T47D (cell line): ENCODE results near the gene HOXA2.

Source experiments
- DNase-seq, 2 experiments: peaks; one replicate each; pipeline versions ENCODE4 v3.0.0 to v3.0.0-alpha.2; 2011 to 2012; ENCODE audit warnings: low read depth in 1 of 2, low spot score in 1 of 2
- JUND ChIP-seq: IDR thresholded peaks from 2 replicates; pipeline ENCODE4 v1.6.1; 2012; ENCODE audit warnings: low read depth
- in situ Hi-C: cut with HindIII; loops from 2 replicates; pipeline ENCODE4 v1.10.0; 2016; ENCODE audit warnings: low sequenced_read_pairs, low pct_unique_long_range_greater_than_20kb

HOXA2 gene

GRCh38 chr7:27137640-27138315 lies 35.3 kb upstream of the HOXA2 start:
- in situ Hi-C loops: no loop called here
- TF ChIP-seq JUND: no peak
- DNase-seq: no peak

DNA sequence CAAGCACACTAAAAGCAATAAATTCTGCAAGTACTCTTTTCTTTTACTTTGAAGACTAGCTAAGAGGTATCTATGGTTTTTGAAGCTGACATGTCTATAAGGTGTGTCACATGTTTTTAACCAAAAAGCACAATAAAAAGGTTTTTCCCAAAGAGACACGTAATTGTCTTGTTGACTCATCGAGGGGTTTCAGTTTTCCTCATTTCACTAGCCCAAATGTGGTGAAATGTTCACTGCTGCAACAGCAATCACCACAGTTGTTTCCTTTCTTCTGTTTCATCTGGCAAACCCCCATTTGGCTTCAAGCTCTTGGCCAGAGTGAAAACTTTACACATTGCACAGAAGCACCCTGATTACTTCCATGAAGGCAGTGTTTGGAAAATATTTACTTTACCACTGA lies 31.9 kb upstream of the HOXA2 start:
- TF ChIP-seq JUND: no peak
- no peak for DNase-seq
- in situ Hi-C loops: no loop called here

GRCh38 chr7:27133409-27134231 lies 31.1 kb upstream of the HOXA2 start:
- no peak for TF ChIP-seq JUND
- peak in 1 of 2 experiments; percentile 58 for DNase-seq
- in situ Hi-C loops: no loop called here

- TF ChIP-seq JUND: no peak
- DNase-seq: no peak
- in situ Hi-C loops: no loop called here
These were observed 30.5 kb upstream of the HOXA2 start for GRCh38 chr7:27132978-27133377.

DNA sequence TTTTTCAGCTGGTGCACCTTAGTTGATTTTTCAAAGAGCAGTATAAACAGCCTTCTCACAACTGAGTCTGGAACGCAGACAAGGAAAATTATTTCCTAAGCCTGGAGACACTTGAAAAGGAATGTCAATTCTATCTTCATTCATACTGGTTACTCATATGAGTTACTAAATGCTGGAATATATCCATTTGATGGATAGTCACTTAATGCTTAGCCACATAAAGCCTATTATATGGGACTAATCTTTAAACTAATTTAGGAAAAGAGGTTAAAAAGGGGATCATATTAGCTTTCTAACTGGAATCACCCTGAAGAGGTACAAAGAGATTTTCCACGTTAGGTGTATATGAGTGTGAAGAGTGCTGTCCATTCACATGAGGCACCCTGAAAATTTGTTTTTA lies 29.7 kb upstream of the HOXA2 start:
- no peak for TF ChIP-seq JUND
- no peak for DNase-seq
- in situ Hi-C loops: no loop called here

GRCh38 chr7:27131390-27131819 lies 28.9 kb upstream of the HOXA2 start:
- TF ChIP-seq JUND: no peak
- in situ Hi-C loops: no loop called here
- no peak for DNase-seq

DNA sequence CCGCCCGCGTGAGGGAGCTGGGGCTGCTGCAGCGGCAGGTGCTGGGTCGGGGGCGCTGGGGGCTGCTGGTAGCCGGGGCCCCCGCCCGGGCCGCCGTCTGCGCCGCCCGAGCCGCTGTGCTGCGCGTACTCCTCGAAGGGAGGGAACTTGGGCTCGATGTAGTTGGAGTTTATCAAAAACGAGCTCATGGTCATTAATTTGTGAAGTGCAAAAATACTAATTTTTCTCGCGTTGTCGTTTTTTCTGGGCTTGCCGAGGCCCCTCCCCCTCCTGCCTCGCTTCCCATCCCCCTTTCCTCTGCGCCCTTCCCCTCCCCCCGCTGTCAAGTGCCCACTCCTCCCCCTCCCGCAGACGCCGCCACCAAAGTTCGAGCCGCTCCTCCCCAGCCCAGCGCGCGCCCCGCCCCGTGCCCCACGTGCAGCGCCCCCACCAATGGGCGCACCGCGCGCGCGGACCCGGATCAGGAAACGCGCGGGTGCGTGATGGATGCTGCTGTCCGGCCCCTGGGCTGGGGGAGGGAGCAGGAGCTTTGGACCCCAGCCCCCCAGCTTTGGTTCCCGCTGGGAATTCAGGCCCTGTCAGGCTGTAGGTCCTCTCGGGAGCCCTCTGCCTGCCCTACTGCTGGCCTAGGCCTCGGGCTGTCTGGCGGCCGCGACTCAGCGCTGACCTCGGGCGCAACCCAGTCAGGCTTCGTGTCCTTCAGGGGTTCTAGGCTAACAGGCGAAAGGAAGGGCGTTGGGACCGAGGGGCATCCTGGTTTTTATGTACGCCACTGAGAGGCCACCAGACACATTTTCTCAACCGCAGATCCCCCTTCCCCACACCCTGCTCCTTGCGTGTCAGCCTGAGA lies 28.3 kb upstream of the HOXA2 start, which contains the start of gene HOXA4:
TSS of gene HOXA4 (minus strand) at position 218 of the 850 bp plus-strand sequence. CDS start at position 194, 24 bp downstream.
- DNase-seq: no peak
- in situ Hi-C loops: no loop called here
- TF ChIP-seq JUND: no peak

DNA sequence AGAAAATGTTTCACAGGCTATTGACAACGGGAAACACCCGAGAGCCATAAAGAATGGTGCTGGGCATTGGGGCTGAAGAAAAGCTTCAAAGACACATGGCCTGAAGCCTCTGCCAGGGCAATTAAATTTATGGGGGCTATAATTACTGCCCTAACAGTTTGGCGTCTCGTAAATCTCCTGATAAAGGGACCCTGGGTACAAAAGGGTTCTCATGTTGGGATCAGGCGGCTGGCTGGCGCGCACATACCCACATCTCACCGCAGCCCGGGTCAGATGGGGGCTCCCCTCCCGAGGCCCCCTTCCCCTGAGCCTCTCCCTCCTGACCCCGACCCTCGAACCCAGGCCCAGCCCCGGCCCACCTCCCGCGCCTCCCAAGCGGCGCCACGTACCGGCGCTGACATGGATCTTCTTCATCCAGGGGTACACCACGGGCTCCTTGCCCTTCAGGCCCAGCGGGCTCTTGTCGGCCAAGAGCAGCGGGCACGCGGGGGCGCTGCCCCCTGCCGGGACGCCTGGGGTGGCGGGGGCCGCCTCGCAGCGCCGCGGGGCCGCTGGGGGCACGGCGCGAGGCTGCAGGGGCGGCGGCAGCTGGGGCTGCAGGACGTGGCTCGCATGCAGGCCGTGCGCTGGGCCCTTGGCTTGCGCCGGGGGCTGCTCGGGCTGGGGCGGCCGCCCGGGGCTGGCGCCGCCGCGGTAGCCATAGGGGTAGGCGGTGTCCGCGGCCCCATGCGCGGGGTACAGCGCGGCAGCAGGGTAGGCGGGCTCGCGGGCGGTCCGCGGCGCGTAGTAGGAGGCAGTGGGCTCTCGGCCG lies 27.5 kb upstream of the HOXA2 start:
- no peak for TF ChIP-seq JUND
- in situ Hi-C loops: no loop called here
- DNase-seq: no peak

- TF ChIP-seq JUND: no peak
- in situ Hi-C loops: no loop called here
- no peak for DNase-seq
These were observed 26.6 kb upstream of the HOXA2 start for GRCh38 chr7:27128776-27129728.

DNA sequence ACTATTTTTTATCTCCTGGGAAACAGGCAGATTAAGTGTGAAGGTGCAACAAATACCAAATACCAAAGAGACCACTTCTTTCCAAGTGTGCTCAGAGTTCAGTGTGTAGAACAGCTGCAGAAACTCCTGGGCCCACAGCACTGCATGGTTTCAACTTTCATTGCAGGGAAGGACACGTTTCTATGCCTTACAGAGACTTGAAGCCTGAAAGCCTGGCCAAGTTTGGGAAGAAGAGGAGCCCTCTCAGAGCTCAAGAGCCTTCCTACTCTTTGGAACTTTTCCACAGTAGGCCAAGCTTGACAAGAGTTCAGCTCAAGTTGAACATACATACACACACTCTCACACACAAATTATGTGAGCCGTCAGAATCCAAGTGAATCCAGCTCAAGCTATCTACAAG lies 25.6 kb upstream of the HOXA2 start:
- no peak for TF ChIP-seq JUND
- in situ Hi-C loops: no loop called here
- DNase-seq: no peak
